ENCODE results near the gene LYST. TPM values are rescaled to one million over a fixed set of nuclear protein-coding genes. Genes with fewer than 3 reads are reported as not detected.

Gene LYST
- total RNA-seq, 4 donors from 2014 or later = 12.3 to 36.6 (median 21.0) TPM

DNA sequence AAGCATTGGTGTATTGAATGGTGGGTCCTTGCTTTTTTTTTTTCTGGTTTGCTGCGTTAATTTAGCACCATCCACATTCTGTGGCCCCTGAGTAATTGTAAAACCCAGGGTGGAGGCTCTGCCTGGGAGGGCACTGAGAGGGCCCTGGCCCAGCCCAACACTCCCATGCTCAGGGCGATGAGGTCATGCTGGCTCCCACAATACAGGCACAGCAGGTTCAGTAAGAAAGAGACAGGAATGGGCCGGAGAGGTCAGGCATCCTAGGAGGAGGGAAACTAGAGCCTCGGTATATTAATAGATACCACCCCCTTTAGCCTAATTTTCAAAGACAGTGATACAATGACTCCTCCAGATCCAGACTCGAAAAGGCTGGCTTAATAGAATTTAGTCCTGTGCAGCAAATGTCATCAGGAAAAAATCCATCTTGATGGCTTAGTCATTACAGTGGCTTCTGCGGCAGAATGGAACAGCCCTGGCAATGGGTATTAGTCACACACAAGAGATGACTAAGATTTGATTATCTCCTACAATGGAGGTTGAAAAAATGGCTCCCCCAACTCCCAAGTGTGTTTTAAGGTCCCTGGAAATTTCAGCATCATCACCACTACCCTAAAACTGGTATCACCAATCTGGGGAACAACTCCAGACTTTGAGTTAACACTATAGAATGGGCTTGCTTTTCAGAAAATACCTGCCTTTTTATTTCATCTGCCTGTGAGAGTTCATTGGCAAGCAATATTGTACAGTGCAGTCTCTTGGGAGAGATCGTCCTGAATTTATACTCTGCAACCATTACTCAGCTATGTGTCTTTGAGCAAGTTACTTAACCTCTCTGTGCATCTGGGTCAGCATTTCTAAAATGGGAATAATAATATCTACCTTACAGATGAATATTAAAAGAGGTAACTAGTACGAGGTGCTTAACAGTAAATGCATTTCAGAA lies 43.9 kb upstream of the LYST start:
- peak overlapping the region; percentile 87 to 93 (median 92) for H3K27ac ChIP-seq
- intact Hi-C loops (cut with DNase I) = no loop called here
- peaks cover 15 to 61% (median 31%) of the 10 kb centered on the region in 3 donors for H3K4me1 ChIP-seq
- WGBS, 2 donors = 39 to 44% methylated on average over 7 of the region's 8 CpGs
- DNase-seq = no peak
- peak overlapping the region in 1 of 4 donors; percentile 15 for H3K4me3 ChIP-seq
- no peaks in the 10 kb centered on the region for H3K27me3 ChIP-seq
- H3K36me3 ChIP-seq = no peaks in the 10 kb centered on the region
- no peaks in the 10 kb centered on the region for H3K9me3 ChIP-seq
- no peak for TF ChIP-seq POLR2A (IDR thresholded peaks at IDR 0.05)
- TF ChIP-seq, protein P1, sequence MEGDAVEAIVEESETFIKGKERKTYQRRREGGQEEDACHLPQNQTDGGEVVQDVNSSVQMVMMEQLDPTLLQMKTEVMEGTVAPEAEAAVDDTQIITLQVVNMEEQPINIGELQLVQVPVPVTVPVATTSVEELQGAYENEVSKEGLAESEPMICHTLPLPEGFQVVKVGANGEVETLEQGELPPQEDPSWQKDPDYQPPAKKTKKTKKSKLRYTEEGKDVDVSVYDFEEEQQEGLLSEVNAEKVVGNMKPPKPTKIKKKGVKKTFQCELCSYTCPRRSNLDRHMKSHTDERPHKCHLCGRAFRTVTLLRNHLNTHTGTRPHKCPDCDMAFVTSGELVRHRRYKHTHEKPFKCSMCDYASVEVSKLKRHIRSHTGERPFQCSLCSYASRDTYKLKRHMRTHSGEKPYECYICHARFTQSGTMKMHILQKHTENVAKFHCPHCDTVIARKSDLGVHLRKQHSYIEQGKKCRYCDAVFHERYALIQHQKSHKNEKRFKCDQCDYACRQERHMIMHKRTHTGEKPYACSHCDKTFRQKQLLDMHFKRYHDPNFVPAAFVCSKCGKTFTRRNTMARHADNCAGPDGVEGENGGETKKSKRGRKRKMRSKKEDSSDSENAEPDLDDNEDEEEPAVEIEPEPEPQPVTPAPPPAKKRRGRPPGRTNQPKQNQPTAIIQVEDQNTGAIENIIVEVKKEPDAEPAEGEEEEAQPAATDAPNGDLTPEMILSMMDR (IDR thresholded peaks at IDR 0.05) = no peak

DNA sequence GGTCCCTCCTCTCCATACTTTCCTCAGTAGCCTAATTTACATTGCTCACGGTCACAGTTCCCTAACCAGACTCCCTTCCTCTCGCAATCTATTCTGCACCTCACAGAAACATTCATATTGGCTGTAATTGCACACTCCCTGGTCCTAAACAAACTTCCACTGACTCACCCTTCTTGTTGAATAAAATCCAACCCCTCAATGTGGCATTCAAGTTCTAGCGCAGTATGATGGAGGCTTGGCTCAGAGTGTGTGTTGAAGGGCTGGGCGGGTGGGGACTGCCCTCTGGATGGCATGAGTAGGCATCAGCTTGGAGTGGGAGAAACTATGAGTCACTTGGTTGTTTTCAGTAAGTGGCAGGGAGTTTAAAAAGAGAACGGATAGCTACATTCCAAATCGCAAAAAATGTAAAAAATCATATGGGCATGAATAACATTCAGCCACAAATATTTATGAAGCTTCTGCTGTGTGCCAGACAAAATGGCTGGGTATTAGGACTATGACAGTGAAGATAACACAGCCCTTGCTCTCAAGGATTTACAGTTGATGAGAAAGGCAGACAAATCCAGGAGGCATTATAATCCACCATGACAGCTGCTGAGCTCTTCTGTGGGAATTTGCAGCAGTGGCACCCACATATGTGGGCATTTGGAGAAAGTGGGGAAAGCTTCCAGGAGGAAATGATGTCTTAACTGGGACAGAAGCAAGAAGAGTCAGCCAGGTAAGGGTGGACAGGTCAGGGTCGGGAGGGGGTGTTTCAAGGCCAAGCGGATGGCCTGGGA lies 42.2 kb upstream of the LYST start:
- H3K27ac ChIP-seq = peak overlapping the region; percentile 87 to 93 (median 92)
- no peak for DNase-seq
- WGBS, 2 donors = 34 to 39% methylated on average over 8 of the region's 8 CpGs
- intact Hi-C loops (cut with DNase I) = no loop called here
- TF ChIP-seq POLR2A (IDR thresholded peaks at IDR 0.05) = no peak
- TF ChIP-seq, protein P1 (IDR thresholded peaks at IDR 0.05) = no peak
- H3K9me3 ChIP-seq = no peaks in the 10 kb centered on the region
- H3K4me3 ChIP-seq = peak overlapping the region in 2 of 4 donors; percentile 9
- peaks cover 15 to 61% (median 31%) of the 10 kb centered on the region in 3 donors for H3K4me1 ChIP-seq
- H3K27me3 ChIP-seq = no peaks in the 10 kb centered on the region
- H3K36me3 ChIP-seq = no peaks in the 10 kb centered on the region

DNA sequence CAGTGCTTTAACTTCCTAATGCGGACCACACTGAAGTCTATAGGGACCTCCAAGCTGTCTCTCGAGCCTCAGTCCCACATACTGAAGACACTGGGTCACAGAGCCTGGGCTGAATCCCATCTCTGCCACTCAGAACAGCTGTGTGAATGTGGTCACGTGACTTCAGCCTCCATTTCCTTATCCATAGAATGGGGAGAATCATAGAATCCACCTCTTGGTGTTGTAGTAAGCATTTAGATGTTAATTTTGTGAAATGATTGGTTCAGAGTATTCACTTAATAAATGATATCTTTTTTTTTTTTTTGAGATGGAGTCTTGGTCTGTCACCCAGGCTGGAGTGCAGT lies 41.2 kb upstream of the LYST start:
- TF ChIP-seq, protein P1 (IDR thresholded peaks at IDR 0.05) = no peak
- no peak for TF ChIP-seq POLR2A (IDR thresholded peaks at IDR 0.05)
- no peak overlapping the region for H3K27ac ChIP-seq
- intact Hi-C loops (cut with DNase I) = no loop called here

DNA sequence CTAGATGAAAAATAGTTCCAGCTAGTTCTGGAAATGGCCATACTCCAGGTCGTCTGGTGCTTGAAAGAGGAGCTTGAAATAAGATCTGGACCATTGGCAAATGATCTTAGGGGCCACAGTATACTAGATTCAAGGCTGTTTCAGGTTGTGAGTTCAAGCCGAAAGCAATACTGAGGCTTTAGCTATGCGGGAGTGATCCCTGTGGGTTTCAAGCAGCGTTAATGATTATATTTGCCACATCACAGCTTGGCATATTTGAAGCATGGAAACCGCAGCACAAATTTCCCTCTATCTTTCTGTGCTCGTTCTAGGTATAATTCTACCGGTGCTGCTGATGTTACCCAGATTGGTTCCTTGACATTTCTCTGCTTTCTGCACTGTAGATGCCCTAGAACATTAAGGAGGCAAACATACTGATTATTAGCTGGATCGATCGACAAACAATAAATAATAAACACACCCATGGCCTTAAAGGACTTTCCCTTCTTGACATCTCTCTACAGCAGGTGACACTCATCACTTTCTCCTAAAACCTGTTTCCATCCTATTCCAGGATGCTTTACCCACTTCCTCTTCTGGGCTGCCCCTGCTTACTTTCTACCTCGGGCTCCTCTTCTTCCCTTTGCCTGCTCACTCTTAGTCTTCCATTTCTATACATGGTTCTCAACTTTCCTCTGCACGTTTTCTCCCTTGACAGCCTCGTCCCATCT lies 40.6 kb upstream of the LYST start:
- no peak for DNase-seq
- Histone ChIP-seq H3K4me1 (peaks cover 15 to 73% (median 36%) of the 10 kb centered on the region in 3 donors), H3K27me3 (no peaks in the 10 kb centered on the region), H3K9me3 (no peaks in the 10 kb centered on the region), H3K36me3 (no peaks in the 10 kb centered on the region), H3K4me3 (no peak overlapping the region), H3K27ac (no peak overlapping the region)
- TF ChIP-seq, protein P1 (IDR thresholded peaks at IDR 0.05) = no peak
- no peak for TF ChIP-seq POLR2A (IDR thresholded peaks at IDR 0.05)
- 84 to 89% methylated on average over 12 of the region's 12 CpGs for WGBS, 2 donors
- intact Hi-C loops (cut with DNase I) = no loop called here

More for the DNA sequence above, 41.2 kb upstream of the LYST start:
- no peaks in the 10 kb centered on the region for H3K27me3 ChIP-seq
- H3K4me3 ChIP-seq = no peak overlapping the region
- no peaks in the 10 kb centered on the region for H3K9me3 ChIP-seq
- H3K36me3 ChIP-seq = no peaks in the 10 kb centered on the region
- no peak for DNase-seq
- 86% methylated on average over 3 of the region's 3 CpGs for WGBS, 2 donors
- peaks cover 15 to 70% (median 36%) of the 10 kb centered on the region in 3 donors for H3K4me1 ChIP-seq
